GM19438 (cell line): ENCODE results near the gene AHSP.
"Not testable (repeated sequence)": the region's sequence is repeated elsewhere in the genome, so short reads cannot be mapped to it uniquely, and the experiment has no call there.

ENCODE experiments used
- ATAC-seq: cut with Tn5 transposase; IDR thresholded peaks from one replicate; pipeline ENCODE4 v1.9.1; 2021; ENCODE audit warnings: low read depth; ENCODE audit not compliant: unreplicated experiment

The AHSP gene

DNA sequence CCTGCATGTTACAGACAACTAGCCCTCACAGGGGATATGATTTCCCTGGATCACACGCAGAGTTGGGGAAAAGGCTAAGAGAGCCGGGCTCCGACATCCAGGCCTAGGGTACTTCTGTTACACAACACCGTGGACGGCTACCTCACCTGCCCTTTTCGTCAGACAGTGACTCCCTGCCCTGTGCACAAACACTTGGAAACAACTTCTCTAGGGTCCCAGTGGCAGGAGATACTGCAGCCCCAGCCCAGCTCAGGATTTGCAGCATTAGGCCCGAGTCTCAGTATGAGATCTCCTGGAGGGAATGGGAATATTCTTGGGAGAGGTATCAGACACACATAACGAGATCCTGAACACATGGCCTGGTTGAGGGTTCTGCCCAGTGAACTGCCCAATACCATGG, 27.8 kb upstream of the AHSP start:
- no peak for ATAC-seq

DNA sequence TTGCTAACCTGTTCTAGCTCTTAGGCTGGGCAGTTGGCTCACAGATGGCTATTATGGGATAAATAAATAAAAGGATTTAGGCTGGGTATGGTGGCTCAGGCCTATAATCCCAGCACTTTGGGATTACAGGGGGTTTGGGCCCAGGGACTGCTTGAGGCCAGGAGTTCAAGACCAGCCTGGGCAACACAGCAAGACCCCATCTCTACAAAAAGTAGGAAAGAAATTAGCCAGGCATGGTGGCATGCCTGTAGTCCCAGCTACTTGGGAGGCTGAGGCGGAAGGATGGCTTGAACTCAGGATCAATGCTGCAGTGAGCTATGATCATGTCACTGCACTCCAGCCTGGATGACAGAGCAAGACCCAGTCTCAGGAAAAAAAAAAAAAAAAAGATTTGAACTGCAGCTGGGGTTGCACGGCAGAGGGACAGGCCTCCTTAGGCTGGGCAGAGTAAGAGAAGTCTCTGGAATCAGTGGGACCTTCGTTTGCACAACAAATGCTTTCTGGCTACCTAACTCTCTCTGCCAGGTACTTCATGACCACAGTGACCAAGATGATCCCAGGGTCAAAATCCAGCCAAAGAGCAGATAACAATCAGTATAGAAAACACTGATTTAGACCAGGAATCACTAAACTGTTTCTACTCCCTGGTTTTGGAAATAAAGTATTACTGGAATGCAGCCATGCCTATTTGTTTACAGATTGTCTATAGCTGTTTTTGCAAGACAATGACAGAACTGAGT, 26.3 kb upstream of the AHSP start:
- ATAC-seq = no peak

DNA sequence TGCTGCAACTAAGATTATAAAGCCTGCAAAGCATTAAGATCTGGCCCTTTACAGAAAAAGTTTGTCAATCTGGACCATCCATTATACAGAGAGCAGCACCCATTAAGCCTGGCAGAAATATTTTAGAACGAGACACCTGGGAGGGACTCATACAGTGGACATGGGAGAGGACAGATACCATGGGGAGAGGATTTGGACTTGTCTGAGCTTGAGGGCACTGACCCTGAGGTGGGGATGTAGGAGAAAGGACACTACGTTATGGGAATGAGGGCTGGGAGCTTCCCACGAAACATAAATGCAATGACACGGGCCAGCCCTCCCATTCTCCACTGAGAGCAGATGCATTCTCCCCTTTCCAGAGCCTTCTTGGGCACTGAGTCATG, 25.7 kb upstream of the AHSP start:
- ATAC-seq = no peak

DNA sequence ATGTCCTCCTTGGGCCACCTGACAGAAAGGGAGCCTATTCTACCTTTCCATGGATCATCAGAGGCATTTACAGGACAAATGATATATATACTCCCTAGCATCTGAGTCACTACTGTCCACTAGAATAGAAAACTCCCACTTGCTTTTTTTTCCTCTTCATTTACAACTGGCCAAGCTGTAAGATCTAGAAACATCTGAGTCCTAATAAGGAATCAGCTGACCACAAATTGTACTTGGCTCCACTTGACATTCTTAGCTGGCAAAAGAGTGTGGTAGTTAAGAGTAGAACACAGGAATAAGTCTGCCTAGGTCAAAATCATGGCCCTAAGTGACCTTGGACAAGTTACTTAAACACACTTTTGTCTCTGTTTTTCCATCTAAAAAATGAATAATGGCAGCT, 24.7 kb upstream of the AHSP start:
- no peak for ATAC-seq

DNA sequence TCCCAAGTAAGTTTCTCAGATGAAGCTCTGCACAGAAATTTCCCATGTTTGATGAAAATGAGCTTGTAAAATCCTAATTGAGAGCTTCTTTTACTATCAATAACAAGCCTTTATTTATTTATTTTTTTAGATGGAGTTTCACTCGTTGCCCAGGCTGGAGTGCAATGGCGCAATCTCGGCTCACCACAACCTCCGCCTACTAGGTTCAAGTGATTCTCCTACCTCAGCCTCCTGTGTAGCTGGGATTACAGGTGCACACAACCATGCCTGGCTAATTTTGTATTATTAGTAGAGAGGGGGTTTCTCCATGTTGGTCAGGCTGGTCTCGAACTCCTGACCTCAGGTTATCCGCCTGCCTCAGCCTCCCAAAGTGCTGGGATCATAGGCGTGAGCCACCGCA, 24.1 kb upstream of the AHSP start:
- ATAC-seq = not testable (repeated sequence)

DNA sequence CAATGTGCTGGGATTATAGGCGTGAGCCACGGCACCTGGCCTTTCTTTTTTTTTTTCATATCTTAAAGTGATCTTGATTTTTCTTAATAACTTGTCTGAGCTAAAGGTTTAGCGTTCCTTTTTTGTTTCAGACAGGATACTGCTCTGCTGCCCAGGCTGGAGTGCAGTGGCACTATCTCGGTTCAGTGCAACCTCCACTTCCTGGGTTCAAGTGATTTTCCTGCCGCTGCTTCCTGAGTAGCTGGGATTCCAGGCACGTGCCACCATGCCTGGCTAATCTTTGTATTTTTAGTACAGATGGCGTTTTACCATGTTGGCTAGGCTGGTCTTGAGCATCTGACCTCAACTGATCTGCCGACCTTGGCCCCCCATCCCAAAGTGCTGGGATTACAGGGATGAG, 23.5 kb upstream of the AHSP start:
- no peak for ATAC-seq

DNA sequence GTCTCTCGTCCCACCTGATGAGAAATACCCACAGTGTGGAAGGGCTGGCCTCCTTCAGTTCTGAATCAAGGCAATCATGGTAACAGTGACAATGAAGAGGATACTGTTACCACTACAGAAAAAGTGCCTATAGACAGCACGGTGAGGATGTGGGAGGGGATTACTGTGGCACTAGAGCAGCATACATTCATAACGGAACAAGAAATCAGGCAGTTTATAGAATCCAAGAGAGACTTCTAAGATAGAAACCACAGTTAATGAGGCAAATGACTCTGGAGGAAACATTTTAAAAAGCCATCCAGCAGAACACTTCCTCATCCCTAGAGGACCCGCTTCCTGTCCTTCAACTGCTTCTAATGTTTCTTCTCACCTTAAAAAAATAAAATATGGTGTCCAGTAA, 22.2 kb upstream of the AHSP start:
- no peak for ATAC-seq

DNA sequence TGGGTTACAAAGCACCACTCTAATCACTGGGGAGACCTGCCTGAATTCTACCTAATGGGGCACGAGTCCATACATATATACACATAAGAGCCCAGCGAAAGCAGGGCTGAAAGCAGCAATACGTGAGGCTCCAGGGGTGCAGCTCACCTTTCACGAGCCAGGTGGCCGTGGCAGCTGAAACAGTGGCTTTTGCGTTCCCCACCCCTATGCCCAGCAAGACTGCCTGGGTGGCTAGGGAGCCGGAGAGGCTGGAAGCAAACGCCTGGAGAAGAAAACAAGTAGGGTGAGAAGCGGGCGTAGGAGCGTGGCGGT, 20.1 kb upstream of the AHSP start:
- peak; percentile 6 for ATAC-seq

DNA sequence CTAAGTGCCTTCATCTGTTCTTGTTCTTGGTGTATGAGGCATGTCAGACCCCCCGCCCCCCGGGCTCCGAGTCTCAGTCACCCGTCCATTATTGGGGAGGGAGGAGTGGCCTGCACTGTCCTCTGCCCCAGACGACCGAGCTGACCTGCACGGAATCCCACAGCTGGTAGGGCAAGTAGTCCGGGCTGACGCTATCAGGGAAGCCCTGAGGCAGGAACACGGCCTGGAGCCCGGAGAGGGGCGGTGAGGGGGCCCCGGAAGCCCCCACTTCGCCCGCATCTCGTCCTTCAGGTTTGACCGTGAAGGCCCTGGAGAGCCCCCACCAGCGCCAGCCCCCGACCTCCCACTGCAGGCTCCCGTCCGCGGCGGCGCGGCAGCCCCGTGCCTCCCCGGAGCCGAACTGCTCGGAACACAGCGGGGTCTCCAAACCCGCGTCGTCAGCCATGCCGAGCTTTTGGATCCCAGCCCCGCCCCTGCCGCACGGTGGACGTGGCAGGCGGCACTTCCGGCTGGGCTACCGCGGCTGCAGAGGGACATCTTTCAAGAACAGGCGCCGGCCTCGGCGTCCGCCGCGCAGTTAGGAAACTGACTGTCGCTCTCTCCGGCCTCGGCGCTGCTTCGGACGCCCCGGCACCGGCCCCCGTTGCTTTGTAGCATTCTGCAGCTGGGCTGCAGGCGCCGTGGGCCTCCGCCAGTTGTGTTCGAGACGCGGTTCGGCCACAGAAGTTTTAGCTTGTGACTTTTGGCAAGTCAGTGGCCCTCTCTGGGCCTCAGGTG, 19.6 kb upstream of the AHSP start, which contains the start of gene RUSF1:
Gene RUSF1 (minus strand): TSS at position 463 of the 777 bp plus-strand sequence. CDS start 18 bp downstream, at position 445.
- peak; percentile 87 for ATAC-seq

DNA sequence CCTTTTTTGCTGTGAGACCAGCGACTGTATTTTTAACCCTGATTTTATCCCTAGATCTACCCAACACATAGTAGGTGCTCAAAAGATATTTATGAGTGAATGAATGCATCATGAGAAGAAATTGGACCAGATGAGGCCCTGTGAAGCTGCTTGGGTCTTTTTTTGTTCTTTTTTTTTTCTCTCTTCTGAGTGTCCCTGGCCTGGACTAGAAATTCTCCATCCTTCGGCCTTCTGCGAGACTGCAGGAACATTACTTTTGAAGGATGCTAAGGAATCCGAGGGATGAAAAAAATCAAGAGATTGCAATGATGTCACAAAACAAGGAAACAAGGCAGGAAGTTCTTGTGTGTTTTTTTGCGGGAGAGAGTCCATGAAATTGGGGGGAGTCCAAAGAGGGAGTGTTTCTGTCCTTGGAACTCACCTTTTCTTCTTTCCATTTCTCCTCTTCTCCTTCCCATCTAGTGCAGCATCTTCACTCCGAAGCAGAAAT, 18.9 kb upstream of the AHSP start:
- no peak for ATAC-seq

DNA sequence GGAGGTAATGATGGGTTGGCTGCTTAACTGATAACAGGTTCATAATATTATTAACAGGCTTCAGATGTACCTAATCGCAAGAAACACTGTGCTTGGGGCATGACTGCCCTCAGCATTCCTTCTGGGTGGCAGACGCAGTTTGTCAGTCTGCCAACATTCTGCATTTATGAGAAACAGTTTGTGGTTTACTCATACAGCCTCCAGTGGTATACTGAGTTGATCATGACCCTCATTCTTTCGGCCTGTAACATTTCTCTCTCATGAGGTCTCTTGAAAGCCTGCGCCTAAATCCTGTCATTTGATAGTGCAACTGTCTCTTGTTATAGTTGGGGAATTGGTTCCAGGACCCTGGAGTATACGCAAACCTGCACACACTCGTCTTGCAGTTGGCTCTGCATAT, 14.6 kb upstream of the AHSP start:
- no peak for ATAC-seq

DNA sequence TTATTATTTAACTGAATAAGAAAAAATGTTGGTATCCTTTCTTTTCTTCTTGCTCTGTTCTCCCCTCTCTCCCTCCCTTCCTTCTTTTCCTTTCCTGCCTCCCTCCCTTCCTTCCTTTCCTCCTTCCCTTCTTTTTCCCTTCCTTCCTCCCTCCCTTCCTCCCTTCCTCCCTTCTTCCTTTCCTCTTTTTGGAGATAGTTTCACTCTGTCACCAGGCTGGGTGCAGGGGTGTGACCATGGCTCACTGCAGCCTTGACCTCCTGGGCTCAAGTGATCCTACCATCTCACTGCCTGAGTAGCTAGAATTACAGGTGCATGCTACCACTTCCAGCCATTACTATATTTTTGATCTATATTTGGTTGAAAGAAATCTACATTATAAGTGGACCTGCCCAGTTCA, 13.8 kb upstream of the AHSP start:
- no peak for ATAC-seq

DNA sequence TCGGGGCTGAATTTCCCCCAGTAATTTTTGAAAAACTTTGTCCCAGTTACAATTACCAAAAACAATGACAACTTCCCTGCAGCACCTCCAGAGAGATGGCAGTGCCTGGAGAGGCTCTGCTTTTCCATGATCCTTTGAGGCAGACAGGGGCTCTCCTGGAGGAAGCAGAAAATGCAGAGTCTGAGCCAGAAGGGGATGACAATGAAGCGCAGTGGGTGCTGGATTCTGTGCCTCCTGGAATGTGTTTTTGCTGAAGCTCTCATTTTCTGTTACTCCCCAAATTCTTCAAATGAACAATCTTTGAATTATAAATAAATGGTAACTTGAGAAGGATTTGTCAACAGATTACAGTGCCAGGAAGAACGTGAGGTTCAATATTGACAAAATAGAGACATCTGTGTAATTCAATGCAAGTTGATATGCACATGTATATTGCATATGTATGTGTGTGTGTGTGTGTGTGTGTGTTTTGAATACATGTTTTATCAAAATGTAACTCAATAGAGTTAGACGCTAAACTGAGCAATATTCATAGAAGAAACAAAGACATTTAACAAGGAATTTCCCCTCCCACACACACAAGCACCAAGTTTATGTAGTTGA, 9.8 kb upstream of the AHSP start:
- ATAC-seq = no peak

DNA sequence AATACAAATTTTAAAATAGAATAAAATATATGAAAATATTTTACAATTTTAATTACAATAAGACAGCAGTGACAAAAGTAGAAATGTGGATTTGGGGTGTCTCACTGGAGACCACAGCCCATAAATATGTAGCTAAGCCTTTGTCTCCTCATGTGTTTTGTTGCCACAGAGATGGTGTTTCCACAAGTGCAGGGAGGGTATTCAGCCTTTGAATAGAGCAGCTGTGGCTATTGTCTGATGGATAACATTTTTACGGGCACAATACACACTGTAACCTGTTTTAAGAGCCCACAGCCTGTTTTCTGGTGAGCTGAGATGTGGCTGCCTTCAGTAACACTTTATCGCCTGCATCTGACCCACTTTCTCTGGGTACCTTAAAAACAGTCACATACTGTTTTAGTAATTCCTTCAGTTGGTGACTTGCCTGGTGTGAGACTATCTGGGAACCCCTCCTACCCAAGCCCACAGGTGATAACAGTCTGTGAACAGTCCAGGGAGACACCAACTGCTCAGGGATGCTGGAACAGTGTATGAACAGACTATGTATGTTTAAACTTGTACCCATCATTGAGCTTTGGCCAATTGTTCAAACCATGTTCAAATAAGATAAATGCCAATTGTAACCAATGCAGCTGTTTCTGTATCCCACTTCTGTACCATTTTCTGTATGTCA, 7.8 kb upstream of the AHSP start:
- ATAC-seq = no peak

DNA sequence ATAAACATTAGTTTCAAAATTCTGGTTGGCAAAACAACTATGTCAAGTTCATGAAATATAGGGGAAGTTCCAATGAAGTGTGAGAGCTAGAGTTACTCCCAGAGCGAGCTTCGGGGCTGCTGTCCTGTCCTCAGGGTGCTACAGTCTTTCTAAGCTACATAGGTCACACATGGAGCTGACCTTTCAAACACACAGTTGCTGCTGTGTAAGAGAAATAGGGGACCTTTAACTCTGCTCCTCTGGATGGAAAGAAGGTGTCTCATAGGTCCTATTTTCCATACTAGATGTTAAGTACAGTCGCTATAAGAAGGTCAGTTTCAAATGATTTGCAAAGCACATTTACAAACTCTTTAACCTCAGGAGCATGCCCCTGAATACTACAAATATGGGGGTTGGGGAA, 6.3 kb upstream of the AHSP start:
- ATAC-seq = no peak

DNA sequence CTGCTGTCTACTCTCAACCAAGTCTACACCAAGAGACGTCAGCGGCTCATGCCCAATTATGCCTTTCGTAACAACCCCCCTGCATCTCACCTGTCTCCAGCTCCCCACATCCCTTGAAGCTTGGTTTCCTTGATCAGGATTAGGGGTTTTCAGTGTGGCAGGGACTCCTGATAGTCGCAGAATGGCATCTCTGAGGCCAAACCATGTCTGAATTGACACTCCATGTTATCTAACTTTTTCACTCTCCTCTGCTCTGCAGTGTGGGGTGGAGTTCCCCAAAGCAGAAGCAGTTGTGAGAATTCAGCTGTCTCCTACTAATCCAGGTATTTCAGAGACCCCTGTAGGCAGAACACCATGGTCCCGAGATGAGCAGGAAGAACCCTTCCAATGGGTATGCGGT, 5.6 kb upstream of the AHSP start:
- ATAC-seq = no peak

DNA sequence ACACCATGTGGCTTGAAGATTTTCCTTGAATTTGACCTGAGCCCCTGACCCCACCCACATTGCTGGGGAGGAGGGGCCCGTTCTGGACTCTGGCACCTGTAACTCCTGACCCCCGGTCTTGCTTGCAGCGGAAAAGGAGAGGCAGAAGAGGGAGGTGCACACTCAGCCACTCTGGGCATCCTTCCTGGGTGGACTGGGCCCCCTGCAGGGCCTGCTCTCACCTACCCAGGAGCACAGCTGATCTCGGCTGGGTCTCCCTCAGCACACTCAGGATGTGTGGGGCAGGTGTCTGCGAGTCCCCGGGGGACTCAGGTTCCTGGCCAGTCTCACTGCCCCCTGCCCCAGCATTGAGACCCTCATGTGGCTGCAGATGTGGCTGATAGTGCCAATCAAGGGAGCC, 3.9 kb upstream of the AHSP start:
- not testable (repeated sequence) for ATAC-seq

DNA sequence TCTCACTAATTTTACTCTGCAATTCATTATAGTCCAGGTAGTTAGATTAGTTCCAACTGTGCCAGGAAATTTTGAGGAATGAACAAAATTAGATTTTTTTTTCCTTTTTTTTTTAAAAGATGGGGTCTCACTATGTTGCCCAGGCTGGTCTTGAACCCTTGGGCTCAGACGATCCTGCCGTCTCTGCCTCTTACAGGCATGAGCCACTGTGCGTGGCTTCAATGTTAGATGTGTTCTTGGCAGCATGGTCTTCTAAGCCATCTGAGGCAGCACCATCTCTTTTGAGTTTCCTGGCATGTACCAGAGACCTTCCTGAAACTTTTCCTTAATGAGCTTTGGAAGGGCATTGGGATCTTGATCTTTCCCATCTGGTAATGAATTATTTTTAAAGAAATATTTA, 2.6 kb upstream of the AHSP start:
- ATAC-seq = no peak

DNA sequence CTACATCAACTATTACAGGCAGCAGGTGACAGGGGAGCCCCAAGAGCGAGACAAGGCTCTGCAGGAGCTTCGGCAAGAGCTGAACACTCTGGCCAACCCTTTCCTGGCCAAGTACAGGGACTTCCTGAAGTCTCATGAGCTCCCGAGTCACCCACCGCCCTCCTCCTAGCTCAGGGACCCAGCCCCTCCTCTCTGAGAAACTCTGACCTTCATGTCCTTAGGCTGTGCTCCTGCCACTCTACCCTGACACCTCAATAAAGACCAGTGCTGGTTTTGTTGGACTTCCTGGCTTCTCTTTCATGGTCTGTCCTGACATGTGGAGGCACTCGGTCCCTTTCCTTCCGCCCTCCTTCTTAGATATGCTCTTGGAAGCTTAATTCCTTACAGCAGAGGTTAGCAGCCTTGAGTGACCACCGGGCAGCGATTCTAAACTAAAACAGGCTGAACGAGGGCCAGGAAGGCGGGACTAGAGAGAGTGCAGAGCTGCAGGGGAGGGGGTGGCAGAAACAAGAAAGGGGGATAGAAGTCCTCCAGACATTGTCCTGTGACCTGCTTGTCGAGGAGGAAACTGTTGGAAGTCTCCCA, 915 bp downstream of the AHSP start:
- no peak for ATAC-seq

DNA sequence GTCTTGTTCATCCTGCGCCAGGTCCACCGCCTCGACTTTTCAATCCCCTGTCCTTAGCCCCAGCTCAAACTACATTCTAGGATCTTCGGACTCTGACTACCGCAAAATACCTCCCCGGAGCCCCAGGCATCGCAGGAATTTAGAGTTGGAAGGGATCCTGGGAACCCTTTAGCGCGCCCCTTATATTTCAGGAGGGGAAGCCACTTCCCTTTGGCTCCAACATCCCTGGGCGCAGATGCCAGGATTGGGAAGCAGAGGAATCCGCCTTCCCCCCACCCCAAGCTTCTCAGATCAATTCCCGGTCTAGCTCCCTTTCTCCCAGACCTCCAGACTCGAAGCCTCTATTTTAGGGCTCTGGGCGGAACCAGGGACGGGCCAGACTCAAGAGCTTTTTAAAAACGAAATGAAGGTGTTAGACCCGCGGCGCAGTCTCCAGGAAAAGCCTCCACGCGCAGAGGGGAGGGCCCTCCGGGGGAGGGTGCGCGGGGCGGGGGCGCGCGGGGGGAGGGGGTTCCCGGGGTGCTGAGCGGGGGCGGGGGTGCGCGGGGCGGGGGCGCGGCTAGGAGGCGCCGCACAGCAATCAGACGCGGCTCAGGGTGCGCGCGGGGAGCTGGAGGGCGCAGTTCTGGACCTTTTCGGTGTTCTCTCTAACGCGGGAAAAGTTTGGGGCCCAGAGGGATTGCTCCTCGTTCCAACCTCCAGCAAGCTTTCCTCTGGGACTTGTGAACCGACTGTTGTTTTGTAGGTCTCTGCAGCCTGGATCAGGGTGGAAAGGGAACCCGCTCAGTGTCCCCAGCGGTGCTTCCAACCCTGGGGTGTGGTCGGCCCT, 1.6 kb downstream of the AHSP start:
- ATAC-seq = no peak
